NOMO-1 treated with dmso at 0.1 percent for 144 hours (cell line): Measurements from ENCODE around the gene PRR15L.

Source experiments
- DNase-seq: peaks from one replicate; lab custom pipeline; 2025; ENCODE audit not compliant: unreplicated experiment; lab: John Stamatoyannopoulos, UW

PRR15L gene

DNA sequence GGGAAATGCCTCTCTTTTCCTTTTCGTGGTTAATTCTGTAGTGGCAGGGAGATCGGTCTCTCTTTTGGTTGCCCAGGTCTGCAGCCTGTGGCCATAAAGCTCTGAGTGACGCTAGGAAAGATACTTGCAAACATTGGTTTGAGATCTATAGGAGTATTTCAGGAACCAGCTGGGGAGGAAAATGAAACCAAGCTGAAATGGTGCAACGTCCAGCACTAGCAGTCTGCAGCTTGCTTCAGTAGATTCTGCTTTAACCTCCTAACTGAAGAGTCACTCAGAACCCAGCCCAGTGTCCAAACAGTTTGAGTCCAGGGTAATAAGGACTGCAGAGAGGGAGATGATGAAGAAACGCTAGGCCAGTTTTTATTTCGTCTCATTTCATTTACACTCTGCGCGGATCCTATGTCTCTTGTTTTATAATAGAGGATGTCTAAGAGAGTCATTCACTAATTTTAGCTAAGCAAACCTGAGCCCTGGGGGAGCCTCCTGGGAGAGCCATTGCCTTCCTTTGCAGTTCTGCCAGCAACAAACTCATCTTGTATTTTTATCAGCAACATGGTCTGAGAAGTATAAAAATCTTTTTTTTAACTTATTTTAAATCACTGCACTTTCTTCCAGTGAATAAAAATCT, 49.6 kb downstream of the PRR15L start:
- DNase-seq = peak; percentile 47

DNA sequence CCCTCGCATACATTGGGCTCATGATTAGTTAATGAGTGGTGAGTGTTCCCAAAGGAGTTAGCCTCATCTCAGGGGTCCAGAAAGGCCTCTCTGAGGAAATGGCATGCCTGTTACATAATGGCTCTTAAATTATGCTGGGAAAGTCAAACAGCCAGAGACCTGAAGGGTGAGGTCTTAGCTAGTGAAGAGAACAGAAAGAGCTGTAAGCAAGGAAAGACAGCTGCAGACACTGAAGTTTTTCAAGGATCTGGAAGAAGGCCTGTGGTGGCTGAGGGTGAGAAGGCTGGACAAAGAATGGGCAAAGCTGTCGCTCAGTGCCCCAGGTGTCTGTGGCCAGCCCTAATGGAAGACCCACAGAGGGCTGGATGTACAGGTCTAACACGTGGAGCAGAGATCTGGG, 51.2 kb downstream of the PRR15L start:
- DNase-seq = no peak

DNA sequence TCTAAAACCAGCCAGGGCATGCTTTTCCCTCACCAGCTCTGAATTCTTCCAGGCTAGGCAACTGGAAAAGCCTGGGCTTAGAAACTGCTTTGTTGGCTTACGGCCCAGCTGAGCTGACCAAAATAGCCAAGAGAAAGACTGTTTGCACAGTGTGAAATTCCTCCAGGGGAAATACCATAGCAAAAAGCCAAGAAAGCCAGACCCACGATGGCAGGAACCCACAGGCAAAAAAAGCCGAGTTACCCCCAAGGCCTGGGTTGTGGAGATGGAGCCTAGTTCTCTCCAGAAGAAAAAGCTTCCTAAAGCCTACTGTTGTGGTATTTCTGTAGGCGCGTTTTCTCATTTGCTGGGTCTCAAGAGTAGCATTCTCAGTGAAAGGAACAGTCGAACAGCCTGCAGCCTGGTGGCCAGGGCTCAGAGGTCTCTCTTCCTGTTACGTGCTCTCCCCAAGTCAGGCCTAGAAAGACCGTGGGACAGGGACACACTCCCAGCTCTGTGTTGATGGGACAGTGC, 52.4 kb downstream of the PRR15L start:
- DNase-seq = no peak

DNA sequence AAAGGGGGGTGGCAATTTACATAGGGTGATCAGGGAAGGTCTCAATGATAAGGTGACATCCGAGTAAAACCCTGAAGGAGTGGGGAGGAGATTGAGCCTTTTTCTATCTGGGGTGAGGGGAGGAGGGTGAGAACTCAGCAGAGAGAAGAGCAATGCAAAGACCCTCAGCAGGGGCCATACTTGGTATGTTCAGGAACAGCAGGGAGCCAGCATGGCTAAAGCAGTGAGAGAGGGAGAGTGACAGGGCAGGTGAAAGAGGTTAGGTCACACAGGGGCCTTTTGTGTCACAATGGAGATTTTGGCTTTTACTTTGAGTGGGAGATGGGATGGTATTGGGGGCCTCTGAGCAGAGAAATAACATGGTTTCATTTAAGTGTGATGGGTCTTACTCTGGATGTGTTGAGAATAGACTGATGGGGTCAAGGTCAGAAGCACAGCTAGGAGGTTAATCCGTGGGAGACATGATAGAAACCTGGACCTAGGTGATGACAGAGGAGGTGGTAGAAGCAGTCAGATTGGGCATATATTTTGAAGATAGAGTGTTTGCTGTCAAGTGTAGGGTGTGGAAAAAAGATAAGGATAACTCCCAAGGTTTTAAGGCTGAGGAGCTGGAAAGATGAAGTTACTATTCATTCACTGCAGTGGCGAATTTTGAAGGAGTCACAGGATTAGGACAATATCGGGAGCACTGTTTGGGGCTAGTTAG, 55.5 kb downstream of the PRR15L start:
- no peak for DNase-seq
